ENCODE data around the gene ZNF609.

GRCh38 chr15:64717735-64718495, 257.5 kb downstream of the ZNF609 start:
- TF ChIP-seq CHD2 (IDR thresholded peaks at IDR 0.05; ENCODE audit: low read depth, low read length) (no peak), ZNF121 (CRISPR knock-in tag; IDR thresholded peaks at IDR 0.05) (no peak), HDAC2 (CRISPR knock-in tag; IDR thresholded peaks at IDR 0.05) (no peak), IKZF5 (CRISPR knock-in tag; IDR thresholded peaks at IDR 0.05) (no peak), TCF7L2 (IDR thresholded peaks at IDR 0.05; ENCODE audit: low read depth, low read length) (no peak), POLR2A (IDR thresholded peaks at IDR 0.05; ENCODE audit: insufficient read depth in 1 of 2, low read depth in 2 of 2, low read length in 2 of 2) (no peak), REL (CRISPR knock-in tag; conservative IDR thresholded peaks at IDR 0.05) (no peak), CTCF (CRISPR knock-in tag; IDR thresholded peaks at IDR 0.05) (no peak), ZBED4 (CRISPR knock-in tag; IDR thresholded peaks at IDR 0.05; ENCODE audit: borderline replicate concordance) (no peak), PREB (CRISPR knock-in tag; IDR thresholded peaks at IDR 0.05) (no peak)
